ENCODE data around the gene RAB31.

RAB31 gene

DNA sequence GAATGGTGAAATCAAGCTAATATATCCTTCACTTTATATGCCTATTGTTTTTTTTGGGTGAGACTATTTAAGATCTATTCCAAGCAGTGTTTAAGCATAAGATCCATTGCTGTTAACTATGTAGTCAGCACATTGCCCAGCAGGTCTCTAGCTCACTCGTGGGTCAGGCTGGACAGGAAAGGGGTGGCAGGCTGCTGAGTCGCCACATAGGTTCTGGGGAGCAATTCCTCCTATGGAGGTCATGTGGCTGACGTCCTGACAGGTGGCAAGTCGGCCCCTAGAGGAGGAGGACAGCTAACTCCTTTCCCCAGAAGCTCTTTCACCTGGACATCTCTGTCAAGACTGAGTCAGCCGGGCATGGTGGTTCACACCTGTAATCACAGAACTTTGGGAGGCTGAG lies 13.9 kb upstream of the RAB31 start:
- DNase-seq, result no peak

GRCh38 chr18:9694952-9695495 lies 13.1 kb upstream of the RAB31 start:
- DNase-seq, result no peak

- DNase-seq, result no peak
Observed at GRCh38 chr18:9695605-9696004, 12.5 kb upstream of the RAB31 start.

DNA sequence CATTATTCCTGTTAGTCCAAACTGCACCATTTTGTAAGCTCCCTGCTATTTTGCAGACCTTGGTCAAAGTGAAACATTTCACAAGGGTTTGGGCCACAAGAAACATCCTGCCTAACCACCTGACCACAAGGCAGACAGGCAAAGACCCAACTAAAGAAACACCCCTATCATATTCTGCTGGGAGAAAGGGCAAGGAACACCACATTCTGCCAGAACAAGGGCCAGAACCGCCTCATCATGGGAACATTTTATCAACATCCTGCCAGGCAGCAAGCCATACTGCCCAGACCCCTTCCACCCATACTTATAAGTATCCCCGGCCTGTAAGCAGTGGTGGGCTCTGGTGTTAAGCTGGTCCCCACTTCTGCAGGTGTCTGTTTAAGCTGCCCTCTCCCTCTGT lies 12.0 kb upstream of the RAB31 start:
- no peak for DNase-seq

- DNase-seq, result no peak
Observed at GRCh38 chr18:9696701-9697100, 11.4 kb upstream of the RAB31 start.

DNA sequence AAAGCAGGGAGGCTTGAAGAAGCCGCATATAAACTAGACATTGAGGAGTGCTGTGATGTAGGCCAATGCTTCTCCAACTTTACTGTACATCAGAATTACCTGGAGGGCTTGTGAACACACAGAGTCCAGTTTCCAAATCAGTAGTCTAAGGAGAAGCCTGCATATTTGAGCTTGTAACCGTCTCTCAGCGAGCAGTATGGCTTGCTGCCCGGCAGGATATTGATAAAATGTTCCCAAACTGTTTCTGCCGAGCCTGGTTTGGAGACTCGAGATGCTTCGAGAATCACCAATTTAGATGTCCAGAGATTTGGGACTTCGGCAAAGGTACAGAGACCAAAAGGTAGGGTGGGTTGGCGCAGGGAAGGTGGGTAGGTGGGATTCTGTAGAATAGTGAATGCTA lies 11.0 kb upstream of the RAB31 start:
- no peak for DNase-seq

DNA sequence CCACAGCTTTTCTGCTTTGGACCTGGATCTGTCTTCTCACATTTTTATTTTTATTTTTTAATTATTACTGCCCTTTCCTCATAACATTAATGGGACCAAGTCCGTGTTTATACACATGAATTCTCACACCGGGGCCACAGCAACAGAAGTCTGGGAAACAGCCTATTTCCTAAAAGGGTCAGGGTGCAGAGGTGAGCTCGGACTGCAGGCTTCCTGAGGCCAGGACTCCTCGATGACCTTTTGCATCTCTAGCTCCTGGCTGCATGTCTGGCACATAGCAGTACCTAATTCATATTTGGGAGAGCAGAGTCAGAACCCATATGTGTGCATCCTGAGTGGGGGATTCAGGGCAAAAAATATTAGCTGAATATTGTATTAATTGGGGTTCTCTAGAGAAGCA lies 9.6 kb upstream of the RAB31 start:
- no peak for DNase-seq

- no peak for DNase-seq
Observed at GRCh38 chr18:9700261-9700796, 7.8 kb upstream of the RAB31 start.

GRCh38 chr18:9701609-9702349 lies 6.3 kb upstream of the RAB31 start:
- no peak for DNase-seq

- DNase-seq, result no peak
Observed at GRCh38 chr18:9704233-9705118, 3.6 kb upstream of the RAB31 start.

- DNase-seq, result peak; percentile 76
Observed at GRCh38 chr18:9705183-9705829, 2.8 kb upstream of the RAB31 start.

GRCh38 chr18:9706081-9706935 lies 1.8 kb upstream of the RAB31 start:
- DNase-seq, result peak; percentile 65

- no peak for DNase-seq
Observed at GRCh38 chr18:9707381-9708056, 582 bp upstream of the RAB31 start.

- DNase-seq, result no peak
Observed at GRCh38 chr18:9708434-9709303, 568 bp downstream of the RAB31 start.

GRCh38 chr18:9709304-9709877 lies 1.3 kb downstream of the RAB31 start:
- DNase-seq, result no peak

DNA sequence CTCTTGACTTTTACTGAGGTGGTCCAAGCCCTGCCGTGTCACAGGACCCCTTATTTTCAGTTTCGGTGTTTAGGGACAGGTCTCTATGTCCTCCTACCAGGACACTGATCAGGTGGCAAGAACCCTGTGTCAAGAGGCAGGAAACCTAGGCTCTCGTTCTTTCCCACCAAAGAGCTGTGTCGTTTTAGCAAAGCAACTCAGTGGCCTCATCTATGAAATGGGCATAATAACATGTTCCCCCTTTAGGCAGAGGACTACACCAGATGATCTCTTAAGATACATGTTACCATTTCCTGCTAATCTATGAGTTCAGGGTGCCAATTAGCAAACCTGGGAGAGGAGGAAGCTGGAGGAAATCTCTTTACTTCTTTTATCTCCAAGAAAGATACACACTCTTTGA lies 1.9 kb downstream of the RAB31 start:
- no peak for DNase-seq

- DNase-seq, result no peak
Observed at GRCh38 chr18:9711361-9712129, 3.4 kb downstream of the RAB31 start.

DNA sequence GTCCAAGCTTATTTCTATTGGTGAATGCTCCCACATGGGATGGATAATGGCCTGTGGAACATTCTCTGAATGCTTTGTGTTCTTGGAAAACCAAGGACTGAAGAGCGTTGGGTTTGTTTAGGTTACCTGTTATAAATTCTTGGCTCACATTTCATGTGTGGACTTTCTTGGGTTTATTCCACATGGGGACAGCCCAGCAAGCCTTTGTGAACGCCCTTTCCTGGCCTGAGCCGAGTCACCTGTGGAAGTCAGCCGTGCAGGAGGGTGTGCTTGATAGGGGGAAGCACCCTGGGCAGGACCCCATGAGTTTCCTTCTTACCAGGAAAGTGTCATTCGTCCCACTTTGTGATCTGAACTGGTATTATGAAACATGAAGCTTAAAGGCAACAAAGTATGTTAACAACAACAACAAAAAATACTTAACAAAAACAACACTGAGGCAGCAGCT lies 4.1 kb downstream of the RAB31 start:
- no peak for DNase-seq

- peak; percentile 58 for DNase-seq
Observed at GRCh38 chr18:9712611-9713010, 4.5 kb downstream of the RAB31 start.

Data from fibroblast of skin of right biceps (primary cell).